Bronchial epithelial cell (primary cell): ENCODE results near the gene TRIM31. TPM values are rescaled to one million over a fixed set of nuclear protein-coding genes. Genes with fewer than 3 reads are reported as not detected.

Experiments used
- DNase-seq: peaks from one replicate; pipeline ENCODE4 v3.0.0-alpha.2; 2010; ENCODE audit warnings: low read depth
- FAIRE-seq: peaks from 2 replicates; lab custom pipeline; 2011; peaks lifted over from hg19 to GRCh38; lab: Jason Lieb, UNC
- H3K27me3 ChIP-seq: 2 replicates; pipeline ENCODE4 v1.5.1; 2011; ENCODE audit warnings: low read length; ENCODE audit not compliant: control insufficient read depth, insufficient read depth
- H3K36me3 ChIP-seq: 2 replicates; pipeline ENCODE4 v1.5.1; 2011; ENCODE audit warnings: low read length; ENCODE audit not compliant: control insufficient read depth, insufficient read depth
- H3K4me3 ChIP-seq: 2 replicates; pipeline ENCODE4 v1.5.1; 2011; ENCODE audit warnings: mild to moderate bottlenecking, low read depth, low read length, control low read depth
- CTCF ChIP-seq: IDR thresholded peaks from 2 replicates; pipeline ENCODE4 v1.5.1; 2011; ENCODE audit warnings: mild to moderate bottlenecking, moderate library complexity, low read length, control low read depth, inconsistent platforms; ENCODE audit not compliant: insufficient read depth, severe bottlenecking
- total RNA-seq: library from RNA; depleted of rRNA; stranded (reverse); fragments of >200 nt; gene quantifications from 2 replicates; pipeline ENCODE4 v1.2.1, GENCODE V29; 2014

TRIM31 gene
- total RNA-seq, 1 donor from 2014 or later = not detected

- FAIRE-seq (no peak), DNase-seq (no peak)
- Histone ChIP-seq H3K36me3 (no peaks in the 10 kb centered on the region), H3K27me3 (peaks cover 1% of the 10 kb centered on the region), H3K4me3 (no peak overlapping the region)
- TF ChIP-seq CTCF = no peak
Observed at GRCh38 chr6:30096829-30097228, 16.1 kb downstream of the TRIM31 start.

DNA sequence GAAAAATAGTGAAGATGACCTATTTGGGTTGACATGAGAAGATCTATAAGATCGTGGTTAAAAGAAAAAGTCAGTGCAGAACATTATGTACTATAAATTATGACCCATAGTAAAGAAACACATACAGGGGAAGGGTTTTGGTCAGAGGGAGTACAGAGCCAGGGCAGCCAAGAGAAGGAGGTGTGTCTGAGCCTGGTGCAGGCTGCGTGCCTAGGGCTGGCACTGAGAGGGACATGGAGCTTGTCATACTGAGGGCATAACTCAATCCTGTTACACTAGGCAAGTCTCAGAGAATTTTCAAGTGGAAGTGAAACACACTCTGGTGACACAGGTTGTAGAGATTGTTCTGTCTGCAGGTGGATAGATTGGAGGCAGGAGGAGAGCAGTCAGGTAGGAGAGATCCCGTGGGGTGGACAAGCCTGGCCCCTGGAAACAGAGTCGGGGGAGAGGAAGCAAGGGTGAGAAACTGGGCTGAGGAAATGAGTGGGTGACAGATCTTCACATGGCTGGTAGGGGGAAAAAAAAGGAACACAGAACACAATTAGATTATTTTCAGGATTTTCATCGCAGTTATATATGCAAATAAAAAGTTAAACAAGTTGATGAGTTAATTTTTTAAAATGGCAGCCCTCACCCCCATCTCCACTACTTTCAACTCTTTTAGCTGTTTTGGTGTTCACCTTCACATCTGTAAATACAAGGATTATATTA, 18.8 kb downstream of the TRIM31 start:
- FAIRE-seq (no peak), DNase-seq (no peak)
- H3K27me3 ChIP-seq = peaks cover 1% of the 10 kb centered on the region
- H3K4me3 ChIP-seq = no peak overlapping the region
- TF ChIP-seq CTCF = no peak
- H3K36me3 ChIP-seq = no peaks in the 10 kb centered on the region

DNA sequence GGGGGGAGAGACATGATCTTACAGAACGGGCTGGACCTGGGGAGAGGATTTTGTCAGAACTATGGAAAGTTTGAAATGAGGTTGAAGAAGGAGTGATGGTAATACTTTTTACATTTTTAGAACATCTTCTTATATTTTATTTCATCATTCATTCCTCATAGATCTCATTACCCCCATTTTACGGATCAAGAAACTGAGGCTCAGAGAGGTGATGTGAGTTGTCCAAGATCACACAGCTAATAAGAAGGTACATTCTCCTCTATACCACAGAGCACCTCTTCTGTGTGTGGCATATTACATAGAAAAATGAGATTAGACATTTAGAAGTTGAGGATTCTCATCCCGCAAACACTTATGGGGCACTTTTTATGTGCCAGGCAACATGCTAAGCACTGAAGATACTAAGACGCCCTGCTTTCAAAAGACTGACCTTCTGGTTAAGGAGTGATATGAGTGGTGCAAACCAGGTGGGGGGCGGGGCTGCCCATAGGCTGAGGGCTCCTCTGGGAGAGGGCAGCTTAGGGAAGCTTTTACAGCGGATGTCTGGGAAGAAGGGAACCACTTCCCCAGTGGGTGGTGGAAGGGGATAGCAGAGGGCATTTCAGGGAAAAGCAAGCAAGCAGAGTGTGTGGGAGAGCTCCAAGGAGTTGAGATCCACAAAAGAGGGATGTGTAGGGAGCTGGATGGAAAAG, 19.9 kb downstream of the TRIM31 start:
- TF ChIP-seq CTCF = no peak
- no peak overlapping the region for H3K4me3 ChIP-seq
- no peak for DNase-seq
- no peak for FAIRE-seq
- H3K27me3 ChIP-seq = peaks cover 1% of the 10 kb centered on the region
- no peaks in the 10 kb centered on the region for H3K36me3 ChIP-seq

- peaks cover 1% of the 10 kb centered on the region for H3K27me3 ChIP-seq
Observed at GRCh38 chr6:30091577-30092381, 21.1 kb downstream of the TRIM31 start.

GRCh38 chr6:30087876-30088275, 25.0 kb downstream of the TRIM31 start:
- H3K4me3 ChIP-seq = no peak overlapping the region
- DNase-seq = peak; percentile 67

More at GRCh38 chr6:30091577-30092381, 21.1 kb downstream of the TRIM31 start:
- Histone ChIP-seq H3K36me3 (no peaks in the 10 kb centered on the region), H3K4me3 (no peak overlapping the region)
- peak; percentile 68 for DNase-seq
- no peak for TF ChIP-seq CTCF
- peak; percentile 58 for FAIRE-seq

More at GRCh38 chr6:30087876-30088275, 25.0 kb downstream of the TRIM31 start:
- Histone ChIP-seq H3K36me3 (no peaks in the 10 kb centered on the region), H3K27me3 (no peaks in the 10 kb centered on the region)
- FAIRE-seq = no peak
- TF ChIP-seq CTCF = no peak
